ENCODE measurements around the gene SLC38A9. TPM values are rescaled to one million over a fixed set of nuclear protein-coding genes. Genes with fewer than 3 reads are reported as not detected.

Gene SLC38A9
- total RNA-seq, 1 experiment from 2014 or later: 20.1 TPM

DNA sequence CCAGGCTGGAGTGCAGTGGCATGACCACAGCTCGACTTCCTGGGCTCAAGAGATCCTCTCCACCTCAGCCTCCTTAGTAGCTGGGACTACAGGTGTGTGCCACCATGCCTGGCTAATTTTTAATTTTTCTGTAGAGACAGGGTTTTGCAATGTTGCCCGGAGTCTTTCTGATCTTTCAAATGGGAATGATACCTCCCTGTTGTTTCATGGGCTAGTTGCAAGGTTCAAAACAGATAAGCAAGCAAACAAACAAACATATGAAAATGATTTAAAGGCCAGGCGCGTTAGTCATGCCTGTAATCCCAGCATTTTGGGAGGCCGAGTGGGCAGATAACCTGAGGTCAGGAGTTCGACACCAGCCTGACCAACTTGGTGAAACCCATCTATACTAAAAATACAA, 132.1 kb downstream of the SLC38A9 start:
- BruUV-seq (replicated peaks): no TSS peak
- CTCF ChIA-PET: no interaction called here
- Mint-ChIP-seq H3K4me3 (ENCODE audit: unreplicated experiment) (no peak overlapping the region), H3K27me3 (ENCODE audit: insufficient read depth, unreplicated experiment) (no peaks in the 10 kb centered on the region), H3K9me3 (ENCODE audit: unreplicated experiment) (no peaks in the 10 kb centered on the region), H3K36me3 (ENCODE audit: insufficient read depth, unreplicated experiment) (no peaks in the 10 kb centered on the region), H3K27ac (ENCODE audit: low read depth, unreplicated experiment) (no peak overlapping the region), H3K4me1 (ENCODE audit: insufficient read depth, unreplicated experiment) (no peaks in the 10 kb centered on the region)
- no peak for DNase-seq (ENCODE audit: unreplicated experiment)
- intact Hi-C loops (cut with micrococcal nuclease): no loop called here
- TF ChIP-seq, protein P1, sequence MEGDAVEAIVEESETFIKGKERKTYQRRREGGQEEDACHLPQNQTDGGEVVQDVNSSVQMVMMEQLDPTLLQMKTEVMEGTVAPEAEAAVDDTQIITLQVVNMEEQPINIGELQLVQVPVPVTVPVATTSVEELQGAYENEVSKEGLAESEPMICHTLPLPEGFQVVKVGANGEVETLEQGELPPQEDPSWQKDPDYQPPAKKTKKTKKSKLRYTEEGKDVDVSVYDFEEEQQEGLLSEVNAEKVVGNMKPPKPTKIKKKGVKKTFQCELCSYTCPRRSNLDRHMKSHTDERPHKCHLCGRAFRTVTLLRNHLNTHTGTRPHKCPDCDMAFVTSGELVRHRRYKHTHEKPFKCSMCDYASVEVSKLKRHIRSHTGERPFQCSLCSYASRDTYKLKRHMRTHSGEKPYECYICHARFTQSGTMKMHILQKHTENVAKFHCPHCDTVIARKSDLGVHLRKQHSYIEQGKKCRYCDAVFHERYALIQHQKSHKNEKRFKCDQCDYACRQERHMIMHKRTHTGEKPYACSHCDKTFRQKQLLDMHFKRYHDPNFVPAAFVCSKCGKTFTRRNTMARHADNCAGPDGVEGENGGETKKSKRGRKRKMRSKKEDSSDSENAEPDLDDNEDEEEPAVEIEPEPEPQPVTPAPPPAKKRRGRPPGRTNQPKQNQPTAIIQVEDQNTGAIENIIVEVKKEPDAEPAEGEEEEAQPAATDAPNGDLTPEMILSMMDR (IDR thresholded peaks at IDR 0.05; ENCODE audit: unreplicated experiment): no peak
- POLR2A ChIA-PET: no interaction called here

DNA sequence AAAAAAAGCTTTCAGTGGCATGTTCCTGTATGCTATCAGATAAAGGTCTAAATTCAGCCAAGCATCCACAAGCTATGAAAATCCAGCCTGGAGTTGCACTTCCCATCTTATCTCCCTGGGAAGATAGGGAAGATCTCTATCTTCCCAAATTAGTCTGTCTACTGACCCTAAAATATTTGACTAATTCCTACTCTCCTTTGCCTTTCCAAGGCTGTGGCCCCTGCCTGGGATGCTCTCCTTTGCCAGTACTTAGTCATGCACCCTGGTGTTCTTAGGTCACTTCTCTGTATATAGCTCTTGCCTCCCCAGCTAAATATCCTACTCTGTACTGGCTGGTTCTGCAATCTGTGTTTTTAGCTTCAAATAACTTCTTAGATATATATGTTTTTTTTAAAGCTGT, 133.4 kb downstream of the SLC38A9 start:
- Mint-ChIP-seq H3K9me3 (ENCODE audit: unreplicated experiment) (no peaks in the 10 kb centered on the region), H3K27me3 (ENCODE audit: insufficient read depth, unreplicated experiment) (no peaks in the 10 kb centered on the region), H3K36me3 (ENCODE audit: insufficient read depth, unreplicated experiment) (no peaks in the 10 kb centered on the region), H3K4me3 (ENCODE audit: unreplicated experiment) (no peak overlapping the region), H3K27ac (ENCODE audit: low read depth, unreplicated experiment) (no peak overlapping the region), H3K4me1 (ENCODE audit: insufficient read depth, unreplicated experiment) (no peaks in the 10 kb centered on the region)
- ChIA-PET CTCF (no interaction called here), POLR2A (interaction anchor here (0.5 kb wide), 1 partner anchor 111 kb away, joined by 3 read pairs; no protein-coding TSS in a partner anchor)
- TF ChIP-seq, protein P1 (IDR thresholded peaks at IDR 0.05; ENCODE audit: unreplicated experiment): no peak
- DNase-seq (ENCODE audit: unreplicated experiment): no peak
- intact Hi-C loops (cut with micrococcal nuclease): no loop called here
- no TSS peak for BruUV-seq (replicated peaks)

DNA sequence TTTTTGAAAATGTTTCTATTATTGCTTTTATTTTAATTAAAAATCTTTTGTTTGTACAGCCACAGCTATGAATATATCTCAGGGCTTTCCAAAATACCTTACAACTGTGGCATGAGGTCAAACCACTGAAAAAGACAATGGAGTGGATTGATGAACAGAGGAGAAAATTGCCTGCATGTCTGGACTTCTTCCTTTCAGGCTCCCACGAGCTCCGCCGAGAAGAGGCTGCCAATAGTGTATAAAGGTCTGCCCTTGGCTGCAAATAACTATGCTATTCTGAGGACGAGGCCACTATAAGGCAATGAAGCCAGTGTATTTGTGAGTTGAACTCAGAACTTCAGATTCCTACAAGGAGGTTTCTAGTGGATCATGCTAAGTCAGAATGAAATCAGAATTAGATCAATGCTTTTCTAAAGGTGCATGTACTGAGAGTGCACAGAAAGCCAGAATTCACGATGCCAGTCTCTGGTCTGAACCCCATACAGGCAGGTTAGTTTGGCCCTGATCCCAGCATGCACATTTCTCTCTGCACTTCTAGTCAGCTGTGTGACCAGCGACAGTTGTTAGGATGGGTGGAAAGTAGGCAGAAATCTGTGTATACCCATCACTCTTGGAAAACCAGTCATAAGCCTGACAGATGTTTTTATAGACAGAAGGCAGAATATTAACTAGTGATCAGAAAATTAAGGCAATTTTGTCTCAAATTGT, 134.6 kb downstream of the SLC38A9 start:
- intact Hi-C loops (cut with micrococcal nuclease): no loop called here
- no peaks in the 10 kb centered on the region for H3K9me3 Mint-ChIP-seq (ENCODE audit: unreplicated experiment)
- peak; percentile 16 for DNase-seq (ENCODE audit: unreplicated experiment)
- TF ChIP-seq, protein P1 (IDR thresholded peaks at IDR 0.05; ENCODE audit: unreplicated experiment): no peak
- no peak overlapping the region for H3K27ac Mint-ChIP-seq (ENCODE audit: low read depth, unreplicated experiment)
- no peak overlapping the region for H3K4me3 Mint-ChIP-seq (ENCODE audit: unreplicated experiment)
- no TSS peak for BruUV-seq (replicated peaks)
- H3K4me1 Mint-ChIP-seq (ENCODE audit: insufficient read depth, unreplicated experiment): no peaks in the 10 kb centered on the region
- H3K36me3 Mint-ChIP-seq (ENCODE audit: insufficient read depth, unreplicated experiment): no peaks in the 10 kb centered on the region
- H3K27me3 Mint-ChIP-seq (ENCODE audit: insufficient read depth, unreplicated experiment): no peaks in the 10 kb centered on the region
- POLR2A ChIA-PET: no interaction called here
- CTCF ChIA-PET: no interaction called here

DNA sequence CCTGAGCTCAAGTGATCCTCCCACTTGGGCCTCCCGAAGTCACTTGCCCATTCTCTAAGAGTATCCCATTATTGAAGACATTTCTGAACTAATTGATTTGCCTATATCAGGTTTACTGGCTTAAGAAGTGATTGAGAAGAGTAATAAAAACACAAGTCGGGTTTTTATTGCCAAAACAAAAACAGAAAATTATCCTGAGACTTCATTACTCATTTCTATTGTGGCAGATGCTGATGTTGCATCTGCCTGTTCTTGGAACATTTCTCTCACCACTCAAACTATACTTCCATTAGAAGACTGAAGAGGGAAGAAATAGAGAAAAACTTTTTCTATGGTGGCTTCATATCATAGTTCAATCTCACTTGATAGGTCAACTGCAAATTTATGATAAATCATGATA, 135.5 kb downstream of the SLC38A9 start:
- POLR2A ChIA-PET: no interaction called here
- Mint-ChIP-seq H3K4me1 (ENCODE audit: insufficient read depth, unreplicated experiment) (no peaks in the 10 kb centered on the region), H3K27me3 (ENCODE audit: insufficient read depth, unreplicated experiment) (no peaks in the 10 kb centered on the region), H3K27ac (ENCODE audit: low read depth, unreplicated experiment) (no peak overlapping the region), H3K9me3 (ENCODE audit: unreplicated experiment) (no peaks in the 10 kb centered on the region), H3K4me3 (ENCODE audit: unreplicated experiment) (no peak overlapping the region), H3K36me3 (ENCODE audit: insufficient read depth, unreplicated experiment) (no peaks in the 10 kb centered on the region)
- DNase-seq (ENCODE audit: unreplicated experiment): no peak
- no TSS peak for BruUV-seq (replicated peaks)
- CTCF ChIA-PET: no interaction called here
- TF ChIP-seq, protein P1 (IDR thresholded peaks at IDR 0.05; ENCODE audit: unreplicated experiment): no peak
- intact Hi-C loops (cut with micrococcal nuclease): no loop called here

Other genes with a start within 250 kb of the SLC38A9 start
- gene PLPP1, start 177.4 kb downstream of the SLC38A9 start, total RNA-seq (2022): 7.5 and 10.4 TPM in 2 replicates
- gene DDX4, start 25.7 kb upstream of the SLC38A9 start, total RNA-seq (2022): not detected in 2 replicates
- gene IL31RA, start 139.0 kb upstream of the SLC38A9 start, total RNA-seq (2022): 5.8 and 6.4 TPM in 2 replicates